ENCODE measurements around the gene PLXND1. TPM values are rescaled to one million over a fixed set of nuclear protein-coding genes. Genes with fewer than 3 reads are reported as not detected.

Gene PLXND1
- total RNA-seq, 2 donors from 2014 or later = 73.1 to 83.2 TPM

DNA sequence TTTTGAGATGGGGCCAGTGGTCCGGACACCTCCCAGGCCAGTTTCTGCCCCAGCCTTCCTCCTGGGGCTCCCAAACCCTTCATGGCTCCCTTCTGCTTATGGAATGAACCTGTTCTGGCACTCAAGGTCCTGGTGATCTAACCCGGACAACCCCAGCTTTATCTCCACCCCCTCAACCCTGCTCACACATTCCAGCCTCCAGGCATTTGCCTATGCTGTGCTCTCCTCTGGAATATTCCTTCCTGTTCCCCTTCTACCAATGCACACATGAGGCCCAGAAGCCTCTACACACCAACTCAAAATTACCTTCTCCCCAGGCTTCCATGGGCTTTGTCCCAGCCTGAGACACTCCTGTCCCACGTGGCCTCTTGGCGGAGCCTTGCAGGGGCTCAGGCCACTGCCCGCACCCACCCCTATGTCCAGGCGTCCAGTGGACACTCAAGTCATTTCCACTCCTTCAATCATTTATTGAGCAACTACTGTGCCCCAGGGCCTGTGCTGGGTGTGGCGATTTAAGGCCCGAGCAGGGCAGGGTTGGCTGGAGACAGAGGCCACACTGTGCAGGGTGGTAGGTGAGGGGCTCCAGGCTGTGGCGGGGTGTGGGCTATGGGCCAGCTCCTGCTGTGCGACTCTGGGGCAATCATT is 18.8 kb downstream of the PLXND1 start:
- H3K9ac ChIP-seq (ENCODE audit: extremely low read depth, low read length, poor library complexity, severe bottlenecking) = no peak overlapping the region
- no peaks in the 10 kb centered on the region for H3K9me3 ChIP-seq (ENCODE audit: control insufficient read depth, low read length)
- peaks cover 10% of the 10 kb centered on the region for H3K4me1 Mint-ChIP-seq
- DNase-seq = no peak
- H3K4me3 Mint-ChIP-seq = no peak overlapping the region
- no peaks in the 10 kb centered on the region for H3K27me3 Mint-ChIP-seq (ENCODE audit: insufficient read depth)
- no peak overlapping the region for H3K4me3 ChIP-seq (ENCODE audit: low read length)
- H3K4me1 ChIP-seq (ENCODE audit: control insufficient read depth, insufficient read depth, low read length) = peaks cover 7% of the 10 kb centered on the region
- no peaks in the 10 kb centered on the region for H3K9me3 Mint-ChIP-seq
- WGBS, 2 experiments (ENCODE audit: insufficient coverage in 1 of 2, insufficient read length in 1 of 2) = 94% methylated on average over 2 to 10 of the region's 10 CpGs
- TF ChIP-seq, protein P1, sequence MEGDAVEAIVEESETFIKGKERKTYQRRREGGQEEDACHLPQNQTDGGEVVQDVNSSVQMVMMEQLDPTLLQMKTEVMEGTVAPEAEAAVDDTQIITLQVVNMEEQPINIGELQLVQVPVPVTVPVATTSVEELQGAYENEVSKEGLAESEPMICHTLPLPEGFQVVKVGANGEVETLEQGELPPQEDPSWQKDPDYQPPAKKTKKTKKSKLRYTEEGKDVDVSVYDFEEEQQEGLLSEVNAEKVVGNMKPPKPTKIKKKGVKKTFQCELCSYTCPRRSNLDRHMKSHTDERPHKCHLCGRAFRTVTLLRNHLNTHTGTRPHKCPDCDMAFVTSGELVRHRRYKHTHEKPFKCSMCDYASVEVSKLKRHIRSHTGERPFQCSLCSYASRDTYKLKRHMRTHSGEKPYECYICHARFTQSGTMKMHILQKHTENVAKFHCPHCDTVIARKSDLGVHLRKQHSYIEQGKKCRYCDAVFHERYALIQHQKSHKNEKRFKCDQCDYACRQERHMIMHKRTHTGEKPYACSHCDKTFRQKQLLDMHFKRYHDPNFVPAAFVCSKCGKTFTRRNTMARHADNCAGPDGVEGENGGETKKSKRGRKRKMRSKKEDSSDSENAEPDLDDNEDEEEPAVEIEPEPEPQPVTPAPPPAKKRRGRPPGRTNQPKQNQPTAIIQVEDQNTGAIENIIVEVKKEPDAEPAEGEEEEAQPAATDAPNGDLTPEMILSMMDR (conservative IDR thresholded peaks at IDR 0.05) = no peak
- H3K27ac Mint-ChIP-seq = peak overlapping the region; percentile 48
- no peak overlapping the region for H3K27ac ChIP-seq (ENCODE audit: low read depth, low read length)
- peaks cover 17% of the 10 kb centered on the region for H3K36me3 Mint-ChIP-seq (ENCODE audit: low read depth)
- H3K27me3 ChIP-seq (ENCODE audit: control insufficient read depth, insufficient read depth, low read length, poor library complexity, severe bottlenecking) = no peaks in the 10 kb centered on the region
- peaks cover 3% of the 10 kb centered on the region for H3K36me3 ChIP-seq (ENCODE audit: control insufficient read depth, insufficient read depth, low read length)

- H3K27me3 ChIP-seq (ENCODE audit: control insufficient read depth, insufficient read depth, low read length, poor library complexity, severe bottlenecking) = no peaks in the 10 kb centered on the region
- H3K4me1 ChIP-seq (ENCODE audit: control insufficient read depth, insufficient read depth, low read length) = peaks cover 1% of the 10 kb centered on the region
- no peak for DNase-seq
- H3K27ac ChIP-seq (ENCODE audit: low read depth, low read length) = no peak overlapping the region
- H3K9ac ChIP-seq (ENCODE audit: extremely low read depth, low read length, poor library complexity, severe bottlenecking) = no peak overlapping the region
- TF ChIP-seq, protein P1 (conservative IDR thresholded peaks at IDR 0.05) = no peak
- no peaks in the 10 kb centered on the region for H3K9me3 ChIP-seq (ENCODE audit: control insufficient read depth, low read length)
- peaks cover 17% of the 10 kb centered on the region for H3K36me3 Mint-ChIP-seq (ENCODE audit: low read depth)
- no peak overlapping the region for H3K27ac Mint-ChIP-seq
- H3K9me3 Mint-ChIP-seq = no peaks in the 10 kb centered on the region
- no peaks in the 10 kb centered on the region for H3K27me3 Mint-ChIP-seq (ENCODE audit: insufficient read depth)
- peaks cover 3% of the 10 kb centered on the region for H3K36me3 ChIP-seq (ENCODE audit: control insufficient read depth, insufficient read depth, low read length)
- WGBS, 2 experiments (ENCODE audit: insufficient coverage in 1 of 2, insufficient read length in 1 of 2) = 91 to 94% methylated on average over 12 to 17 of the region's 17 CpGs
- H3K4me3 Mint-ChIP-seq = no peak overlapping the region
- H3K4me1 Mint-ChIP-seq = peaks cover 6% of the 10 kb centered on the region
- no peak overlapping the region for H3K4me3 ChIP-seq (ENCODE audit: low read length)
Observed at GRCh38 chr3:129586746-129587430, 19.6 kb downstream of the PLXND1 start.

DNA sequence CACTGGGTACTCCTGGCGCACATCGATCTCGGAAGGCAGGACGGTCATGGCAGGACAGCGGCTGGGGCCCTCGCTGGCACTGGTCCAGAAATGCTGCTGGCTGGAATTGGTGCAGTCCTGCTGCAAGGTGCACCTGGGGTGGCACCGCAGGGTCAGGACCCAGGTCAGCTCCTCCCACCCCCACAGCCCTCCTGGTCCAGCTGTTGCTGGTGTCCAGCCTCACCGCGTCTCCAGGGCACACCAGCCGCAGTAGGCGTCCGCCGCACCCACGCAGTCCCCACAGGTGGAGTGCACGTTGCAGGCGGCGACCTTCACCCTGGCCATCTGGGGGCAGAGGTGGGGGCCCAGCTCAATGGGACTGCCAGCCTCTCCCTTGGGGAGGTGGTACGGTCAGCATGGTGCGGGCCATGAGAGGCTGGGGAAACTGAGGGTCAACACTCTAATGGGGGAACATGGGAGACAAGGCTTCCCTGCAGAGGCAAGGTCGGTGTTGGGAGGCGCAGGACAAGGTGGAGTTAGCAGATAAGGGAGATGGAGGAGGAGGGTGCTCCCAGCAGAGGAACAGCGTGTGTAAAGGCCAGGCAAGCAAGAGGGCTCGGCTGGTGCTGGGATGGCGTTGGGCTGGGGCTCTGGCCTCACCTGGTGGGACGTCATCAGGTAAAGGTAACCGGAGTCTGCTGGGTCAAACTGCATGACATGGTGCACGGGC is 20.4 kb downstream of the PLXND1 start:
- TF ChIP-seq, protein P1 (conservative IDR thresholded peaks at IDR 0.05) = no peak
- Mint-ChIP-seq H3K27me3 (ENCODE audit: insufficient read depth) (no peaks in the 10 kb centered on the region), H3K4me3 (no peak overlapping the region), H3K9me3 (no peaks in the 10 kb centered on the region), H3K27ac (no peak overlapping the region), H3K4me1 (no peaks in the 10 kb centered on the region), H3K36me3 (ENCODE audit: low read depth) (peaks cover 17% of the 10 kb centered on the region)
- Histone ChIP-seq H3K9me3 (ENCODE audit: control insufficient read depth, low read length) (no peaks in the 10 kb centered on the region), H3K27me3 (ENCODE audit: control insufficient read depth, insufficient read depth, low read length, poor library complexity, severe bottlenecking) (no peaks in the 10 kb centered on the region), H3K27ac (ENCODE audit: low read depth, low read length) (no peak overlapping the region), H3K36me3 (ENCODE audit: control insufficient read depth, insufficient read depth, low read length) (peaks cover 3% of the 10 kb centered on the region), H3K4me1 (ENCODE audit: control insufficient read depth, insufficient read depth, low read length) (no peaks in the 10 kb centered on the region), H3K4me3 (ENCODE audit: low read length) (no peak overlapping the region), H3K9ac (ENCODE audit: extremely low read depth, low read length, poor library complexity, severe bottlenecking) (no peak overlapping the region)
- 95 to 98% methylated on average over 21 to 27 of the region's 27 CpGs for WGBS, 2 experiments (ENCODE audit: insufficient coverage in 1 of 2, insufficient read length in 1 of 2)
- no peak for DNase-seq
